ENCODE results near the gene MTG1.

The MTG1 gene

GRCh38 chr10:133394064-133394663, at the start of gene MTG1:
TSS of gene MTG1 (plus strand) at chr10:133394157. CDS start at chr10:133394221, 64 bp downstream.
- DNase-seq (ENCODE audit: low spot score) = peak; percentile 92

GRCh38 chr10:133344236-133344635, 49.7 kb upstream of the MTG1 start:
- no peak for DNase-seq (ENCODE audit: low spot score)

DNA sequence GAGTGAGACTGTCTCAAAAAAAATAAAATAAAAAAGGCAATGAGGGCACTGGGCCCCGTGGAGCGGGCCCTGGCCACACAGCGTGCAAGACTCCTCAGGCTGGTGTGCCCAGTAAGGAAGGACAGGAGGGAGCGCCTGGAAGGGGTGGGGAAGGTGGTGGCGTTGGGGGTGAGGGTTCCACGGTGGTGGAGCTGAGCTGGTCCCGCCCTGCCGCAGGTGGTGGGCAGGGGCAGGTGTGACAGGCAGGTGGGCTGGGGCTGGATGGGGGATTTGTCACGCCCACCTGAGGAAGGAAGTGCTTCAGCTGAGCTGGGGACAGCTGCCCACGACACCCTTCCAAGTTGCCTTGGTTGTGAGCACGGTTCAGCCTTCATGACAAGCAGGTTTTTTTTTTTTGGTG, 47.5 kb upstream of the MTG1 start:
- no peak for DNase-seq (ENCODE audit: low spot score)

DNA sequence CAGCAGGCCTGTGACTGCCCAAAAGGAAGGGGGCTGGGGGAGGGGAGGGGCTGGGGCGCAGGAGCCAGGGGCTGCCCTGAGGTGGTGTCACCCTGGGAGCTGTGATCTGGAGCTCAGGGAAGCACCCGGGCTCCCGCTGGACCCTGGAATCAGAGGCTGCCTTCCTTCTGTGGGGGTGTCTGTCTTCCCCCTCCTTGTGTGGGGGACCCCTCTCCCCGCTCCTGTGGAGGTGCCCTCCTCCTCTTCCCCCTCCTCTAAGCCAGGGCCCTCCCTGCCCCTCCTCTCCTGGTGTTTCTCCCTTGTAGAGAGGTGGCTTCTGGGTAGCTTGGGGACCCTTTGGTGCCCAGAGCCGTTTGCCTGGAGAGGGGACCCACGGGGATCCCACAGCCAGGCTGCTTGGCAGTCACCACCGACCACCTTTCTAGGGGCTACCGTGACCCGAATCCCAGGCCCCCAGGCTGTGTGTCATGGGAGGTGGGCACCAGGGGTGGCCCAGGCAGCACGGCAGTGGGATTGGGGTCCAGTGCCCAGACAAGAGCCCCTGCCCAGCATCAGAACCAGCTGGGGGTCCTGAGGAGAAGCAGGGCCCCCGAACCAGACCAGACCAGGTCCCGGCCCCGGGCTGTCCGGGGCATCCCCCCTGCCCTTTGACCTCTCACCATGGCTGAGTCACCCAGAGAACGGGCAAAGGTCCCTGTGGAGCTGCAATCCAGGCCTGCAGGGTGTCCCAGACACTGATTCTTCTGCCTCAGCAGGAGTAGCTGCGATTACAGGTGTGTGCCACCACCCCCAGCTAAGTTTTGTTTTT, 46.0 kb upstream of the MTG1 start:
- DNase-seq (ENCODE audit: low spot score) = no peak

DNA sequence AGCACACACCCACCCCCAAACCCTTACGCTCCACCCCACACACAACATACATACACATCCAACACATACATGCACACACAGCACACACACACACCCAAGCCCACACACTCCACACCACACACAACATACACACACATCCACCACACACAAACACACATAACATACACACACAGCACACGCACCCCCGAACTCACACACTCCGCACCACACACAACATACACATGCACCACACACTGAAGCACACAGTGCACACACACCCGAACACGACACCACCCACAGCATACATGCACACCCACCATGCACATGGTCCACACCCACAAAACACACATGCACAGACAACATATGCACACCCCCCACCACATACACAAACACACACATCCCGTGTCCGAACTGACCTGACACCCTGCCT, 44.8 kb upstream of the MTG1 start:
- no peak for DNase-seq (ENCODE audit: low spot score)

- DNase-seq (ENCODE audit: low spot score) = no peak
Measured at GRCh38 chr10:133349577-133350011, 44.4 kb upstream of the MTG1 start.

DNA sequence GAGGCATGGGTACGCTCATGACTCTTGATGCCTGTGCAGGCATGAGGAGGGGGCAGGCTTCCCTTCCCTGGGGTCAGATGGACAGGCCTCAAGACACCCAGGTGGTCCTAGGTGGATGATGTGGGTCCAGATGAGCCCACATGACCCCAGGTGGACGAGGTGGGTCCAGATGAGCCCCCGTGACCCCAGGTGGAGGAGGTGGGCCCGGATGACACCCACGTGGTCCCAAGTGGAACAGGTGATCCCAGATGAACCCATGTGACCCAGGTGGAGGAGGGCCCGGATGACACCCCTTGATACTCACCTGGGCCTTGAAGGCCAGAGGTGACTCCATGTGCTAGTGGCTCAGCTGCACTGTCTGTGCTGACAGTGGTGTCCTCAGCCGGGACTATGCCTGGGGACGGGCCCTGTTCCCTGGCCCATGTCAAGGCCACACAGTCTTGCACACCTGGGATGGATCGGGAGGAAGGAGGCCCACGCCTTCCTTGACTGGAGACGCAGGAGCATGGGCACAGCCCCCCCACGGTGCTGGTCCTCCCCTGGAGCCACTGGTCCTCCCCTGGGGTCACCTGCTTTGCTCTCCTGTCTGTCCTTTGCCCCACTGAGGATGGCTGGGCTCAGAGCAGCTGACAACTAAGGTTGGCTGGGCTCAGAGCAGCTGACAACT, 43.5 kb upstream of the MTG1 start:
- DNase-seq (ENCODE audit: low spot score) = no peak

DNA sequence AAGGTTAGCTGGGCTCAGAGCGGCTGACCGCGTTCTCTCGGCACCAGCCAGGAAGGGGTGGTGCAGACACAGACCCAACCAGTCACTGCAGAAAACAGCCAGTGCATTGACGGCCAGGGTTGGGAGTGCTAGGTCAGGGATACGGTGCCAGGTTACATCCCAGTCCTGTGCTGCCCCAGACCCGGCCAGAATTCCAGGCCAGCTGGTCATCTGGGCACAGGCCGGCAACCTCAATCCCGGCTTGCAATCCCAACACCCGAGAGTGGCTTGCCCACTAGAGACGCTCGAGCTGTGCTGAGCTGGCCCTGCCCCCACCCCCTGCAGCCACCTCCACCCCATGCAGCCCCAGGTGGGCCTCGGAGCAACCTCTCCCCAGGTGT, 43.0 kb upstream of the MTG1 start:
- DNase-seq (ENCODE audit: low spot score) = no peak

GRCh38 chr10:133351408-133352318, 42.3 kb upstream of the MTG1 start:
- no peak for DNase-seq (ENCODE audit: low spot score)

DNA sequence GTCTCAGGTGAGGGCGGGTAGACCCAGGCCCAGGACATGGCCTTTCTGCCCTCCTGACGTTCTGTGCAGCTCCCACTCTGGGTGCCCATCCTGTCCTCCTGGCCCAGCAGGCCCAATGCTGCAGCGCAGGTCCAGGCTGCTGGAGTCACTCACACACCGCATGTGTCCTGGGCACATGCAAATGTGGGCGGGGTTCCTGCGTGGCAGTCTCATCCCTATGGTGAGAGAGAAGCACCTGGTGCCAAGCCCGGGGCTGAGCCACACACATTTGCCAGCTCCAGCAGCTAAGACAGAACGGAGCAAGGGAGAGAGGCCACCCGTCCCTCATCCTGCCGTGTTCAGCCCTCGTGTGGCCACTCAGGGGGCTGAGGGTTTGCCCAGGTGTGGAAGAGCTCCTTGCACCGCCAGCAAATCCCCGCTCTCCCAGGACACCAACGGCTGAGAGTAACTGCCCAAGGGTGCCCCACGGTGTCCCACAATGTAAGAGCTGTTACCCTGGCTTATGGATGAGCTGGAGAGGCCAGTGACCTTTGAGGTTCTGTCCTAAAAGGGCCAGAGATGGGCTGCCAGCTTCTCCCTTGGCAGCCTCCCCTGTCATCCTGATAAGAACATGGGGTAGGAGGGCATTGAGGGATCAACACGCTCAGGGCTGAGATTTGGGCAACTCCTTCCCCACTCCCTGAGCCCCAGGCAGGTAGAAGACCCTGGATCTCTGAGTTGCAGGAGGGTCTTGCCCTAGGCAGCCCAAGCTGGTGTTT, 40.6 kb upstream of the MTG1 start:
- no peak for DNase-seq (ENCODE audit: low spot score)

- DNase-seq (ENCODE audit: low spot score) = no peak
Measured at GRCh38 chr10:133353988-133354605, 39.9 kb upstream of the MTG1 start.

DNA sequence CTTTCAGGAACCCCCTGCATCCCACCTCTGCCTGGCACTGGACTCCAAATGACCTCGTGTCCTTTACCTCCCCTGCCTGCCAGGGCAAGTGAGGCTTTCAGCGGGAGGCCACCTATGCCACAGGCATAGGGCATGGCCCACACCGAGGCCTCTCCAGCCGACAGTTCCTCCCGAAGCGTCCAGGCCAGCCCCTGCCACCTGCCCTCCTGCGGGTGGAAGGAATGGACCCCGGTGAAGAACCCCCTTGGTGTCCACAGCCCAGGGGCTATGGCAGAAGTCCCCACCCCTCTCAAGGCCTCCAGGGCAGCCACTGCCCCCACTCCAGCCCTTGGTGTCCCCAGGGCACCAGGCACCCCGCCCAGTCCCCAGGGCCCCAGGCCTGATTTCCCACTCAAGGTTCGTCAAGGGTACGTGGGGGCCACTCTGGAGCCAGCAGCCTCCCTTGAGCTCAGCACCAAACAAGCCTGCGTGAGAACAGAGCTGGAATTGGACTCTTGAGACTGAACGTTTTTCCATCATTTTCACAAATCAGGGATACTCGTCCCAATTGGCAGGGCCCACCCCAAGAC, 39.2 kb upstream of the MTG1 start:
- DNase-seq (ENCODE audit: low spot score) = no peak

- no peak for DNase-seq (ENCODE audit: low spot score)
Measured at GRCh38 chr10:133355266-133355665, 38.7 kb upstream of the MTG1 start.

DNA sequence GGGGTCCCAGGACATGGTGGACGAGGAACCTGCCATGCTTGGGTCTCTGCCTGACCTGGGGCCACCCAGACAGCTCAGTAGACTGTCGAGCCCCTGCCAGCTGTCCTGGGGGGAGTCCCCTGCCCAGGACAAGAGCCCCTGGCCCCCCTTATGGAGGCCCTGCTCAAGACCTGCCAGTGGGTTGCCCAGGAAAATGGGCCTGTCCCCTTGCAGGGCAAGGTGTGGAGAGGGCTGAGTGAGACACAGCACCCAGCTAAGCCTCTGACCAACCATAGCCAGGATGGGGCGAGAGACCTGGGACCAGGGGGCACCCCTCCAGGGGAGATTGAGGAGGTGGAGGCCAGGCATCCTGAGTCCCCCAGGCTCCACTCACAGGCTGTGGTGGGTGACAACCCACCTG, 38.0 kb upstream of the MTG1 start:
- no peak for DNase-seq (ENCODE audit: low spot score)

GRCh38 chr10:133356549-133357284, 37.2 kb upstream of the MTG1 start:
- no peak for DNase-seq (ENCODE audit: low spot score)

DNA sequence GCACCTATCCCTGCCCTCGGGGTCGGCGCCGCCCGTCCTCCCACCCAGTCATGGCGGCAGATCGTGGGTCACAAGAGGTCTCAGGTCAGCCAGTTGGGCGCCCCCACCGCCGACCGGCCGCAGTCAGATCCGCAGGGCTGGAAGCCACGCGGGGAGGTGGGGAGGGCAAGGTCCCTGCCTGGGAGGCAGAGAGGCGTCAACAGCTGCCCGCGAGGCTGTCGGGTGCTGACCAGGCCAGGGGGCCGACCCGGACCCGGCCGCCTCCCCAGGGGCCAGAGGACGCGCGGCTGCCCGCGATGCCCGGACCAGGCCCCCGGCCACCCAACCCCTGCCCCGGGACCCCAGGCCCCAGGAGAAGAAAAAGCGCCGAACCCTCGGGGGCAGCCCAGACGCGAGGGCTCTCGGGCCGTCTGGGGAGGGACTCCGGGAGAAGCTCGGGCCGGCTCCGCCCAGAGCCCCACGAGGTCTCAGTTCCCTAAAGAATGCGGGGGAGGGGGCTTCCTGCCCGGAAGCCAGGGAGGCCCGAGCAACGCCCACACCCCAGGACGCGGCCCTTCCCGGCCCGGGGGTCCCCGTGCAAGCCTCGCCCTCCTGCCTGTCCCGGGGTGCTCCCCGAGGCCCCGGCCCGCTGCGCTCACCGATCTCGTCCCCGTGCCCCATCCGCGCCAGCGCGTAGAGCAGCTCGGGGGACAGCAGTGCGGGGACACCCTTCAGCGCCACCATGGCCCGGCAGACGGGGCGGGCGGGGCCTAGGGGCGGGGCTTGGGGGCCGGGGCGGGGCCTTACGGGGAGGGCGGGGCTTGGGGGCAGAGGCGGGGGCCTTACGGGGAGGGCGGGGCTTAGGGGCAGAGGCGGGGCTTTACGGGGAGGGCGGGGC, 36.4 kb upstream of the MTG1 start, which contains the start of gene FUOM:
TSS of gene FUOM (minus strand) at position 735 of the 877 bp plus-strand sequence. CDS start at position 723, 12 bp downstream.
- peak; percentile 69 for DNase-seq (ENCODE audit: low spot score)

GRCh38 chr10:133358162-133358924, 35.6 kb upstream of the MTG1 start:
- no peak for DNase-seq (ENCODE audit: low spot score)

- DNase-seq (ENCODE audit: low spot score) = no peak
Measured at GRCh38 chr10:133358925-133359310, 35.0 kb upstream of the MTG1 start.

Data from kidney capillary endothelial cell (primary cell).